HG02870 (cell line): ENCODE measurements around the gene ZNF573.

Experiments
- ATAC-seq: cut with Tn5 transposase; IDR thresholded peaks from one replicate; pipeline ENCODE4 v1.9.1; 2021; ENCODE audit warnings: mild to moderate bottlenecking, moderate library complexity; ENCODE audit not compliant: unreplicated experiment

The ZNF573 gene

GRCh38 chr19:37695144-37695899, 84.1 kb downstream of the ZNF573 start:
- no peak for ATAC-seq

DNA sequence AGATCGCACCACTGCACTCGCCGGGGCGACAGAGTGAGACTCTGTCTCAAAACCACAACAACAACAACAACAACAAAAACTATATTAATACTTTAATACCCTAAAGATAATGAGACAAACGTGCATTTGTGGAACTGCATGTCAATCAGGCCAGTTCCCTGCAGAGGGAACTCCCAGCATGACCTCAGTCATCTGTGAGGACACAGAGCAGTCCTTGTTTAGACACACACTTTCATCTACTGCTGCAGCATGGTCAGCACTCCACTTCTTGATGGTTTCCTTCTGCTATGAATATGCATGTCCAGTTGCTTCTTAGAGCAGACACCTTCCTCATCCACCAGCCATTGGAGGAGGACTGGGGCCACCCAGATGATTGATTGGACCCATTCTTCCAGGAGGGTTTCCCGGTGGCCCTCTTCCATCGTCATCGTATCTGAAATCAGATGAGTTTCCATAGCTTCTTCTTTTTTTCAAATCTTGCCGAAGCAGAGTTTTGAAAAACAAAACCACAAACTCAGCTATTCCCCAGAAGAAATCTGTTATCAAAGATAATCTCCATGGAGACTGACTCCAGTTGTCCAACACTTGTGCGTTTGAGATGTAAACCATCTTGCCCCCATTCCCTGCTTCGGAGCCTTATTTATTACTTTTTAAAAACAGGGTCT, 86.3 kb downstream of the ZNF573 start:
- no peak for ATAC-seq

GRCh38 chr19:37691881-37692504, 87.4 kb downstream of the ZNF573 start:
- no peak for ATAC-seq
